CD14-positive monocyte (primary cell): Measurements from ENCODE around the gene POLR1F. TPM values are rescaled to one million over a fixed set of nuclear protein-coding genes. Genes with fewer than 3 reads are reported as not detected.

Experiments used
- DNase-seq, 3 donors: peaks; one replicate each; pipeline ENCODE4 v3.0.0-alpha.2; 2011 to 2022
- H2AFZ ChIP-seq: 2 replicates; pipeline ENCODE4 v1.6.0; 2012; ENCODE audit warnings: mild to moderate bottlenecking, low read depth, low read length, inconsistent platforms; ENCODE audit not compliant: insufficient read depth, poor library complexity, severe bottlenecking
- H3K27ac ChIP-seq, 2 donors: 1 replicate in 1 of 2; 2 replicates in 1 of 2; pipeline ENCODE4 v1.5.1; 2012 to 2013; ENCODE audit warnings: low read length in 2 of 2, control low read depth in 1 of 2, inconsistent platforms in 1 of 2, low read depth in 1 of 2, mild to moderate bottlenecking in 1 of 2
- H3K27me3 ChIP-seq, 2 donors: one replicate each; pipeline versions ENCODE4 v1.6.0 to v1.6.1; 2011 to 2013; ENCODE audit warnings: low read length in 2 of 2; ENCODE audit not compliant: control insufficient read depth in 2 of 2, insufficient read depth in 2 of 2
- H3K36me3 ChIP-seq, 2 donors: replicated peaks in 1 of 2; 1 replicate in 1 of 2; 2 replicates in 1 of 2; pipeline versions ENCODE4 v1.5.1 to v1.6.1; 2012 to 2013; ENCODE audit warnings: low read length in 2 of 2, control low read depth in 1 of 2, inconsistent platforms in 1 of 2, mild to moderate bottlenecking in 1 of 2; ENCODE audit not compliant: insufficient read depth in 2 of 2, control insufficient read depth in 1 of 2
- H3K4me1 ChIP-seq, 2 donors: 1 replicate in 1 of 2; 2 replicates in 1 of 2; pipeline versions ENCODE4 v1.5.1 to v1.6.1; 2012 to 2013; ENCODE audit warnings: low read length in 2 of 2, control low read depth in 1 of 2, inconsistent platforms in 1 of 2, mild to moderate bottlenecking in 1 of 2, moderate library complexity in 1 of 2; ENCODE audit not compliant: insufficient read depth in 2 of 2, control insufficient read depth in 1 of 2
- H3K4me2 ChIP-seq: replicated peaks from 2 replicates; pipeline ENCODE3; 2012; ENCODE audit warnings: low read length, moderate library complexity, mild to moderate bottlenecking; ENCODE audit not compliant: poor library complexity, severe bottlenecking; ENCODE audit errors: extremely low read depth
- H3K4me3 ChIP-seq, 3 experiments: fragments of 200-600 bp in 1 of 3; sonication (generic) in 1 of 3; replicated peaks in 1 of 3; 1 replicate in 2 of 3; 2 replicates in 1 of 3; pipeline ENCODE4 v1.5.1; 2011 to 2013; ENCODE audit warnings: low read length in 3 of 3, mild to moderate bottlenecking in 3 of 3, control low read depth in 2 of 3, low read depth in 2 of 3, inconsistent platforms in 1 of 3, moderate library complexity in 1 of 3
- H3K79me2 ChIP-seq: 2 replicates; pipeline ENCODE4 v1.6.0; 2012; ENCODE audit warnings: mild to moderate bottlenecking, control low read depth, inconsistent platforms, low read length, moderate library complexity; ENCODE audit not compliant: insufficient read depth
- H3K9ac ChIP-seq: 2 replicates; pipeline ENCODE4 v1.6.0; 2017; ENCODE audit warnings: low read length, mild to moderate bottlenecking; ENCODE audit not compliant: insufficient read depth, poor library complexity, severe bottlenecking
- H3K9me3 ChIP-seq, 2 donors: replicated peaks in 1 of 2; 1 replicate in 1 of 2; 2 replicates in 1 of 2; pipeline versions ENCODE4 v1.5.1 to v1.6.1; 2012 to 2013; ENCODE audit warnings: low read length in 2 of 2, control low read depth in 1 of 2; ENCODE audit not compliant: control insufficient read depth in 1 of 2, insufficient read depth in 1 of 2
- H4K20me1 ChIP-seq: 2 replicates; pipeline ENCODE4 v1.6.0; 2012; ENCODE audit warnings: mild to moderate bottlenecking, low read length, control low read depth, moderate library complexity; ENCODE audit not compliant: insufficient read depth
- H3K27ac Mint-ChIP-seq, 7 donors: one replicate each; pipeline ENCODE4 v1.8.0; 2020; ENCODE audit warnings: mild to moderate bottlenecking in 7 of 7, mixed read lengths in 7 of 7, moderate library complexity in 6 of 7, inconsistent platforms in 2 of 7
- H3K27me3 Mint-ChIP-seq, 3 donors: one replicate each; pipeline ENCODE4 v1.8.0; 2021 to 2022; ENCODE audit warnings: low read depth in 3 of 3, mild to moderate bottlenecking in 3 of 3, mixed read lengths in 3 of 3, moderate library complexity in 3 of 3, inconsistent platforms in 1 of 3
- H3K36me3 Mint-ChIP-seq, 2 donors: one replicate each; pipeline ENCODE4 v1.8.0; 2020; ENCODE audit warnings: mixed read lengths in 2 of 2, inconsistent platforms in 1 of 2, mild to moderate bottlenecking in 1 of 2
- H3K4me1 Mint-ChIP-seq: one replicate; pipeline ENCODE4 v1.8.0; 2020; ENCODE audit warnings: mild to moderate bottlenecking, mixed read lengths
- H3K4me3 Mint-ChIP-seq, 2 donors: one replicate each; pipeline ENCODE4 v1.8.0; 2020; ENCODE audit warnings: mild to moderate bottlenecking in 2 of 2, mixed read lengths in 2 of 2, moderate library complexity in 1 of 2
- H3K9me3 Mint-ChIP-seq, 7 donors: one replicate each; pipeline ENCODE4 v1.8.0; 2020 to 2022; ENCODE audit warnings: mixed read lengths in 7 of 7, mild to moderate bottlenecking in 6 of 7, moderate library complexity in 6 of 7, inconsistent platforms in 2 of 7
- WGBS: methylation state at CpG from one replicate; pipeline ENCODE4 v1.1.5; 2013; ENCODE audit warnings: missing lambda C conversion rate; ENCODE audit not compliant: insufficient coverage; 5-methylcytosine and 5-hydroxymethylcytosine counted together
- intact Hi-C, 2 donors: fragments of 100-400 bp; cut with micrococcal nuclease; formaldehyde crosslinking; loops; one replicate each; pipeline versions ENCODE4 v1.15.0 to v1.15.1; 2023
- polyA plus RNA-seq, 3 donors: library from polyadenylated mRNA; depleted of rRNA in 1 of 3; unstranded in 2 of 3; stranded (reverse) in 1 of 3; fragments of 300-500 nt in 2 of 3; fragments of >200 nt in 1 of 3; fragmentation: Illumina TruSeq in 2 of 3; gene quantifications; 1 replicate in 2 of 3; 2 replicates in 1 of 3; pipeline ENCODE4 v1.2.3, GENCODE V29; 2012 to 2021
- TF ChIP-seq, protein P1 (sequence below): fragments of 200-600 bp; IDR thresholded peaks from one replicate; pipeline ENCODE4 v1.8.0; 2022; ENCODE audit warnings: antibody characterized with exemption, mild to moderate bottlenecking

Gene POLR1F
- polyA plus RNA-seq, 3 donors: 11.7 to 17.9 (median 12.4) TPM

DNA sequence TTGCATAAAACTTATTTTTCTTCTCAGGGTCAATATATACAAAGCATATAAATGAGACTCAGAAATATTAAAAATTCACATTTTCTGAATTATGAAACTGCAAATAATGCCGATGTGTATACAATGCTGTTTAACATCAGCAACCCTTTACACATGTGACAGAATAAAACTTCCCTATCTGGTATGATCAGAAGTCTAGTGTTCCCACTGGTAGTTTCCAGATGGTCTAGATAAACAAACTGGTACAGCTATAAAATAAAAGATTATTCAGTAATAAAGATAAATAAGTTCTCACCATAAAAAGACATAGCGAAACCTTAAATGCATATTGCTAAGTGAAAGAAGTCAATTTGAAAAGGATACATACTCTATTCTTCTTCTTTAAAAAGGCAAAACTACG is 7.9 kb downstream of the POLR1F start:
- peaks cover 22 to 49% of the 10 kb centered on the region in 2 donors for H3K36me3 ChIP-seq
- H2AFZ ChIP-seq: no peak overlapping the region
- no peak for DNase-seq
- H3K4me2 ChIP-seq: no peak overlapping the region
- peaks cover 0 to 2% (median 0%) of the 10 kb centered on the region in 7 donors for H3K9me3 Mint-ChIP-seq
- intact Hi-C loops: no loop called here
- no peak overlapping the region for H3K4me3 Mint-ChIP-seq
- peaks cover 18% of the 10 kb centered on the region for H3K79me2 ChIP-seq
- H4K20me1 ChIP-seq: no peaks in the 10 kb centered on the region
- no peak overlapping the region for H3K27ac Mint-ChIP-seq
- no peak overlapping the region for H3K4me3 ChIP-seq
- peaks cover 53 to 56% of the 10 kb centered on the region in 2 donors for H3K36me3 Mint-ChIP-seq
- no peaks in the 10 kb centered on the region for H3K27me3 ChIP-seq
- no peaks in the 10 kb centered on the region for H3K9me3 ChIP-seq
- no peak overlapping the region for H3K9ac ChIP-seq
- H3K27ac ChIP-seq: no peak overlapping the region
- TF ChIP-seq, protein P1, sequence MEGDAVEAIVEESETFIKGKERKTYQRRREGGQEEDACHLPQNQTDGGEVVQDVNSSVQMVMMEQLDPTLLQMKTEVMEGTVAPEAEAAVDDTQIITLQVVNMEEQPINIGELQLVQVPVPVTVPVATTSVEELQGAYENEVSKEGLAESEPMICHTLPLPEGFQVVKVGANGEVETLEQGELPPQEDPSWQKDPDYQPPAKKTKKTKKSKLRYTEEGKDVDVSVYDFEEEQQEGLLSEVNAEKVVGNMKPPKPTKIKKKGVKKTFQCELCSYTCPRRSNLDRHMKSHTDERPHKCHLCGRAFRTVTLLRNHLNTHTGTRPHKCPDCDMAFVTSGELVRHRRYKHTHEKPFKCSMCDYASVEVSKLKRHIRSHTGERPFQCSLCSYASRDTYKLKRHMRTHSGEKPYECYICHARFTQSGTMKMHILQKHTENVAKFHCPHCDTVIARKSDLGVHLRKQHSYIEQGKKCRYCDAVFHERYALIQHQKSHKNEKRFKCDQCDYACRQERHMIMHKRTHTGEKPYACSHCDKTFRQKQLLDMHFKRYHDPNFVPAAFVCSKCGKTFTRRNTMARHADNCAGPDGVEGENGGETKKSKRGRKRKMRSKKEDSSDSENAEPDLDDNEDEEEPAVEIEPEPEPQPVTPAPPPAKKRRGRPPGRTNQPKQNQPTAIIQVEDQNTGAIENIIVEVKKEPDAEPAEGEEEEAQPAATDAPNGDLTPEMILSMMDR: no peak
- H3K4me1 ChIP-seq: no peaks in the 10 kb centered on the region
- no peaks in the 10 kb centered on the region for H3K4me1 Mint-ChIP-seq
- no CpG with 5 or more reads among the region's 3 CpGs for WGBS
- peaks cover 0 to 1% (median 0%) of the 10 kb centered on the region in 3 donors for H3K27me3 Mint-ChIP-seq

DNA sequence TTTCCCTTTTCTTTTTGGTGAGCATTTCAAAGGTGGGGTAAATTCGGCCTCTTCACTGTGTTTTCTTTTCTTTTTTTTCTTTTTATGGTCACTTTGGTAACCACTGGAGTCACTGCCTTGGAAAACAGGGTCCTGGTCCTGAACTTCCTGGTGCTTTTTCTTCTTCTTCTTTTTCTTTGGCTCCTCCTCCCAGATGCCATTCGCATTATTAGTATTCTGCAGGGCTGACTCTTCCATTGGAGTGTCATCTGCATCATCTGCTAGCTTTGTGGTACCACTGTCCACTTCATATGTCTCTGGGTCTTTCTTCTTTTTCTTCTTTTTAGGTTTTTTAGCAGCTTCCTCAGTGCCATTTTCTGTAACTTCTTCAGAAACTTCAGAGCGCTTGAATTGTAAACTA is 10.5 kb downstream of the POLR1F start:
- Histone ChIP-seq H3K4me1 (no peaks in the 10 kb centered on the region), H3K79me2 (no peaks in the 10 kb centered on the region), H3K36me3 (peaks cover 20 to 42% of the 10 kb centered on the region in 2 donors), H4K20me1 (no peaks in the 10 kb centered on the region), H2AFZ (no peak overlapping the region), H3K4me2 (no peak overlapping the region), H3K9me3 (no peaks in the 10 kb centered on the region), H3K27me3 (no peaks in the 10 kb centered on the region), H3K9ac (no peak overlapping the region), H3K27ac (no peak overlapping the region), H3K4me3 (no peak overlapping the region)
- peaks cover 0 to 2% (median 0%) of the 10 kb centered on the region in 7 donors for H3K9me3 Mint-ChIP-seq
- no peaks in the 10 kb centered on the region for H3K4me1 Mint-ChIP-seq
- DNase-seq: no peak
- peaks cover 46 to 47% of the 10 kb centered on the region in 2 donors for H3K36me3 Mint-ChIP-seq
- TF ChIP-seq, protein P1: no peak
- H3K27ac Mint-ChIP-seq: peak overlapping the region in 1 of 7 donors; percentile 7
- H3K4me3 Mint-ChIP-seq: no peak overlapping the region
- intact Hi-C loops: no loop called here
- H3K27me3 Mint-ChIP-seq: no peaks in the 10 kb centered on the region
- WGBS: 100% methylated on average over 1 of the region's 3 CpGs
